ENCODE measurements around the gene LMF1.

LMF1 gene

DNA sequence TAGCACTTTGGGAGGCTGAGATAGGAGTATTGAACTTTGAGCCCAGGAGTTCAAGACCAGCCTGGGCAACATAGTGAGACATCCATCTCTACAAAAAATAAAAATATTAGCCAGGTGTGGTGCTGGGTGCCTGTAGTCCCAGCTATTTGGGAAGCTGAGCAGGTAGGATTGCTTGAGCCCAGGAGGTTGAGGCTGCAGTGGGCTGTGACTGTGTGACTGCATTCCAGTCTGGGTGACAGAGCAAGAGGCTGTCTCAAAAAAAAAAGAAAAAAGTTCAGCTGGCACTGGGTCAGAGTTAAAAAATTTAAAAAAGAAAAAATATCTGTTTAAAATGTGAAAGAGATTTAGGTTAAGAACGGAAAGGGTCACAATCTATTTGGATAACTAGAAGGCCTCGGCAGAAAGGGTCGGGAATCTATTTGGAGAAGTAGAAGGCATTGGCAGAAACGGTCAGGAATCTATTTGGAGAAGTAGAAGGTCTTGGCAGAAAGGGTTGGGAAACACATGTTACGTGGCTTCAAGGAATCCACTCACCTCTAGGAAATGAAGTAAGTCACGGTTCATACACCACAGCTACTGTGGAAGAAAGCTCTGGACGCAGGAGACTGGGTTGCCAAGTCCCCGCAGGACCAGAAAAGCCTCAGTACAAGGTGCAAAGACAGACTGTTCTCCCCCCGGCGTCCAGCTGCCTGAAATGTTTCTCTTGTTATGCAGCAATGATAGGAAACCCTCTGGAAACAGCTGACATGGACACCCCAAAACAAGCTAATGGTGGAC lies 25.3 kb downstream of the LMF1 start:
- DNase-seq, result no peak

- no peak for DNase-seq
Measured at GRCh38 chr16:943971-944370, 26.8 kb downstream of the LMF1 start.

DNA sequence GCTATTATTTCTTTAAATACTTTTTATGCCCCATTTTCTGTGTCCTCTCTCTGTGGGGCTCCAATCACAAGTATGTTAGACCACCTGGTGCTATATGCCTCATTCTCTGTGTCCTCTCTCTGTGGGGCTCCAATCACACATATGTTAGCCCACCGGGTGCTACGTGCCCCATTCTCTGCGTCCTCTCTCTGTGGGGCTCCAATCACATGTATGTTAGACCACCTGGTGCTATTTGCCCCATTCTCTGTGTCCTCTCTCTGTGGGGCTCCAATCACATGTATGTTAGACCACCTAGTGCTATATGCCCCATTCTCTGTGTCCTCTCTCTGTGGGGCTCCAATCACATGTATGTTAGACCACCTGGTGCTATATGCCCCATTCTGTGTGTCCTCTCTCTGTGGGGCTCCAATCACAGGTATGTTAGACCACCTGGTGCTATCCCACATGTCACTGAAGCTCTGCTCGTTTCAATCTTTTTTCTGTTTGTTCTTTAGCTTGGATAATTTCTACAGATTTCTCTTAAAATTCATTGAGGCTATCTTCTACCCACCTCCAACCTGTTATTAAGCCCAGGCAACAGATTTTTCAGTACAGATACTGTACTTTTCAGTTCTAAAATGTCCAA lies 28.2 kb downstream of the LMF1 start:
- no peak for DNase-seq

DNA sequence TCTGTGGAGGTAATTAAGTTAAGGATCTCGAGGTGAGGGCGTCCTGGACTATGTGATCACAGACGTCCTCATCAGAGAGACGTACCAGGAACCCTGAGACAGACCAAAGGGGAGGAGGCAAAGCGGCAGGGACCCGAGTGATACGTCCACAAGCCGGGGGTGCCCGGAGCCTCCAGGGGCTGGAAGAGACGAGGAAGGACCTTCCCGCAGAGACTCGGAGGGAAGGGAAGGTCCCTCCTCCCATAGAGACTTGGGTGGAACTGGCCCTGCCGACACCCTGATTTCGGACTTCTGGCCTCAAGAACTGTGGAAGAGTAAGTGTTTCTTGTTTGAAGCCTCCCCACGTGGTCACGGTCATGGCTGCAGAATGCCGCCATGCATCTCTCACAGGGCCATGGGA lies 30.8 kb downstream of the LMF1 start:
- no peak for DNase-seq

GRCh38 chr16:939311-939710 lies 31.5 kb downstream of the LMF1 start:
- DNase-seq, result no peak

DNA sequence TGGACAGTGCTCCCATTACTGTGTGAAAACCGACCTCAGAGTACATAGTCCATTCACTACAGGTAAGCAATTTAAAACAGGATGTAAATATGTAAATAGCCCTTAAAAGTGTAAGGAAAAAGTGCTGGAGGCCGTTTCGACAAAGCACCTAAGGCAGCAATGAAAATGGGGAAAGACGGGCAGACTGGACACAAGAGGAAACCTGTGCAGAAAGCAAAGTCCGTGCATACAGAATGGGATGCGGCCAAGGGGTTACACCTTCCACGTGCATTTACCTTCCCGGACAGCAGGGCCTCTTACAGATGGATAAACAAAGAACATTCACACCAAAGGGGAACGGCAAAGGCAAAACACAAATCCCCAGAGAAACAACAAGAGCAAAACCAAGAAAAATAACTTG lies 32.0 kb downstream of the LMF1 start:
- no peak for DNase-seq

DNA sequence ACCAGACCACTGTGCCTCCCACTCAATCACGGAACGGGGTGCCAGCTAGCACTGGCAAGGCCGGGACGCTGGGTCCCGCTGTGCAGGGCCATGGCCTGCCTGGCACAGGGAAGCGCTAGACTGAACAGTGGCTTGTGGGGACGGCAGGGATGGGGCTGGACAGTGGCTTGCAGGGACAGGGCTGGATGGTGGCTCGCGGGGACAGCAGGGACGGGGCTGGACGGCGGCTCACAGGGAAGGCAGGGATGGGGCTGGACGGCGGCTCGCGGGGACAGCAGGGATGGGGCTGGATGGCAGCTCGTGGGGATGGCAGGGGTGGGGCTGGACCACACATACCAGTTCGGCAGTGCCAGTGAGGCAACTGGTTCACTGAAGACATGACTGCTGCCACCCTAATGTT lies 32.6 kb downstream of the LMF1 start:
- DNase-seq, result no peak

- DNase-seq, result no peak
Measured at GRCh38 chr16:937723-938122, 33.1 kb downstream of the LMF1 start.

GRCh38 chr16:937311-937710 lies 33.5 kb downstream of the LMF1 start:
- no peak for DNase-seq

DNA sequence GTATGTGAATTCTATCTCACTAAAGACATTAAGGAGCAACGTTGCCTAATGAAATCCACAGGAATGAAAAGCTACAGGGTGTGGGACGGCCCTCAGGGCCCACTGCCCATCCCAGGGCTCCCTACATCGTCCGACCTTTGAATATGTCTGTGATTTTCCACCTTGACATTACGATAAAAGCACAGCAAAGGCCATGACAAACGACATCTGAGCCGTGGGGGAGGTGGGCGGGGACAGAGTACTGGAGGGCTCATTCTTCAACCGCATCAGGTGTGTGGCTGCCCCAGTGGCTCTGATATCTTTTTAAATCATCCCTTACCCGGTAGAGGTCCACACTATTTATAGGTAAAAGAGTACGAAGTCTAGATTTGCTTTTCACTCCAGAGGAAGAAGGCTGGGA lies 35.1 kb downstream of the LMF1 start:
- no peak for DNase-seq

DNA sequence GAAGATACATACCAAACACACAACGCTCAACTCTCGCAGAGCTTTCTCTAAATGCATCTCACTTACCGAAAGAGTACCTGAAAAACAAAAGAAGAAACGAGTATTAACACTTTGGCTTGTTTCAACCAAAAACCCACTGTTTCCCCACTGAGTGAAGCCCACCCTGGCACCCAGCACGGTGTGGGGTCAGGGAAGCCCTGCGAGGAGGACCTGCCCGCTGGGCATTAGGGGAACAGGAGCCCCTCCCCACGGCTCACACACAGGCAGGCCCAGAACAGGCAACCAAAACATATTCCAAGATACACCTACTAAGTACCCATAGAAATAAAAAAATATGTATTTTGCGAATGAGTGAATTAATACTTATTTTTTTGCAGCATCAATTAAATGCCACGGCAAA lies 36.6 kb downstream of the LMF1 start:
- no peak for DNase-seq

GRCh38 chr16:933581-933980 lies 37.2 kb downstream of the LMF1 start:
- DNase-seq, result no peak

- no peak for DNase-seq
Measured at GRCh38 chr16:932831-933330, 37.9 kb downstream of the LMF1 start.

DNA sequence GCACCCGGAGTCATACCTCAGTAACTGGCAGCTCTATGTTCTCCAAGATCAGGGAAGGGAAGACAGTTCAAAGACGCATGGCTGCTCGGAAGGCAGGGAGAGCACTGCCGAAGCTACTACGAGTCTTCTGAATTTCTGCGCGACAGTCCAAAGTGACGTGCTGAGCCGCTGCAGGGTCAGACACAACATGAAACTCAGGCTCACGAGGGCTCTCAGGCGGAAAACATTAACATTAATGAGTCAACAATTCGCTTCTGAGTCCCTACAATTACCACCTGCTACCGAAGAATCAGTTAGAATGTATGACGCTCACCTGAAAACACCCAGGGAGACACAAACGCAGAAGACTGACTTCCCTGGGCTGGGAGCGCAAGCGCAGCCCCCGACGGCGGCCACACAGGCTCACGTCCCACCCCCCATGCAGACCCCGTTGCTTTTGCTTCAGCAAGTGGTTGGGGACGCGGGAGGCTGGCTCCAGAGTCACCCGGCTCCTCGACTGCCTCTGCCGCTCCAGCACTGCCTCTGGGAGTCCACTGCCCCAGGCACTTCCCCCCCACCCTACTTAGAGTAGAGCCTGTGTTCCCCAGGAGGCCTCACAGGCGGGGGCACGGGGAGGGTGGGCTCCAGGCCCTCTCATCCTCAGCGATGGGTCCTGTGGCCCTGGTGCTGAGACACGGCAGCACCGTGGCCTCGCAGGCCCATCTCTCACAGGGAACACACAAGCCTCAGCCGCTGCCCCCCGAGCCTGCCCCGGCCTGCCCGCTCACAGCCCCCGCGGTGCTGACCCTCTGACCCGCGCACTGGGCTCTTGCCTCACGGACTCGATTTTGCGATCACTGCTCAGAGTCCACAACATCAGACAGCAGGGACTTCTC lies 38.9 kb downstream of the LMF1 start:
- no peak for DNase-seq

DNA sequence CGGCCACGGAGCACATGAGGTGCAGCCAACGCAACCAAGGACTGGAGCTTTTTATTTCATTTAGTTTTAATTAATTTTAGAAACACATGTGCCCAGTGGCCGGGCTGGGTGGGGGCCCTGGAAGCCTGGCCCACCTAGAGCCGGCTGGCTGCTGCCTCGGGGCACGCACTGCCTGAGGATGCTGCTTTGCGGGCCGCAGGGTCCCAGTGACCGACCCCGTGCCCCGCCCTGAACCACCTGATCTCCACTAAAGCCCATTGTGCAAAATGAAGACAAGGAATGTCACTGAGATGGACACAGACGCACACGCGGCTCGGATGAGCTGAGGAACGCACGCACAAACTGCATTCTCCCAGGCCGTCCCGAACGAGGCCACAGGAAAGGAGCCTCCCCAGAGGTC lies 39.6 kb downstream of the LMF1 start:
- DNase-seq, result no peak

DNA sequence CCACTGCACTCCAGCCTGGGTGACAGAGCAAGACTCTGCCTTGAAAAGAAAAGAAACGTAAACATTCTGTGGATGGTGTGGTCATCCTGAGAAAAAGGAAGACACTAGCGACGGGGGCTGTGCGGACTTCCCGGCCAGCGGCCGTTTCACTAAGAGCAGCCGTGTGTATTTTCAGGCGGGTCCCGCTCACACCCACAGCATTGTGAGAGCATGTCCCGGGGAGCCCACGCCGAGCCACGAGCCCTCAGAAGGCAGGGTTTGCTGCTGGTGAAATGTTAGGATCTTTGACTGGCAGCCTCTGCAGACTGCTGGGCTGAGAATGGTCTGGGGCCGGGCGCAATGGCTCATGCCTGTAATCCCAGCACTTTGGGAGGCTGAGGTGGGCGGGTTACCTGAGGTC lies 40.3 kb downstream of the LMF1 start:
- no peak for DNase-seq

DNA sequence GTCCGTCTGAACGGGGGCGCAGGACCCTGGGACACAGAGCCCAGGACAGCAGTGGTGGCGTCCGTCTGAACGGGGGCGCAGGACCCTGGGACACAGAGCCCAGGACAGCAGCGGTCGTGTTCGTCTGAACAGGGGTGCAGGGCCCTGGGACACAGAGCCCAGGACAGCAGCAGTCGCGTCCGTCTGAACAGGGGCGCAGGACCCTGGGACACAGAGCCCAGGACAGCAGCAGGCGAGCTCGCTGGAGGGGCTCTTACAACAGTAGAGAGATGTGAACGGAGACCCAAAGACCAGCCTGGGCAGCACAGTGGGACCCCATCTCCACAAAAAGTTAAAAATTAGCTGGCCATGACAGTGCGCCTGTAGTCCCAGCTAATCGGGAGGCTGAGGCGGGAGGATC lies 40.7 kb downstream of the LMF1 start:
- DNase-seq, result no peak

DNA sequence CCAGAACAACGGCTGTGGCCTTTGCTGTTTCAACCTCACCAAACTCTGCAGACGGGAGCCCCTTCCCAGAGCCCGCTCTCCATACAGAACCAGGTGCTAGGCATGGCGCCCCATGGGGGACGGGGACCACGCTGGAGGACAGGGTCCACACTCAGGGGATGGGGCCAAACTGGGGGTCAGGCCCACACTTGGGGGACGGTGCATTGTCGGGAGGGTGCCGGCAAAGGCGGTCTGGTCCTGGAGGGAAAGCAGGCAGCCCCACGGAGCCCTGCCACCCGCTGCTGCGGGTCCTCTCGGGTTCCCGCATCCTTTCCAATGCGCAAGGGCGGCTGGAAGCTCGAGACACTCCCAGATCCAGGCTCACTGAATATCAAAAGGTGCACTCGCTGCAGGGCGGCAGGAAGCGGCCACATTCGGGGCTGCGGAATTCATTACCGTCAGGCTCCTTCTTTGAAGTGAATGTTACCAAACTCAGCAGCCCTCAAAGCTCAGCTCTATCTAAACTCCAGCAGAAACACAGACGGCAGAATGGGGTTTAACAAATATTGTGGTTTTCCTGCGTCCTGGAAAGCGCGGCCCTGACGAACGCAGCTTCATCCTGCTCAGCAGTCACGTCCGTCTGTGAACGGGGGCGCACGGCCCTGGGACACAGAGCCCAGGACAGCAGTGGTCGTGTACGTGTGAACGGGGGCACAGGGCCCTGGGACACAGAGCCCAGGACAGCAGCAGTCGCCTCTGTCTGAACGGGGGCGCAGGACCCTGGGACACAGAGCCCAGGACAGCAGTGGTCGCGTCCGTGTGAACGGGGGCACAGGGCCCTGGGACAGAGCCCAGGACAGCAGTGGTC lies 41.3 kb downstream of the LMF1 start:
- no peak for DNase-seq

DNA sequence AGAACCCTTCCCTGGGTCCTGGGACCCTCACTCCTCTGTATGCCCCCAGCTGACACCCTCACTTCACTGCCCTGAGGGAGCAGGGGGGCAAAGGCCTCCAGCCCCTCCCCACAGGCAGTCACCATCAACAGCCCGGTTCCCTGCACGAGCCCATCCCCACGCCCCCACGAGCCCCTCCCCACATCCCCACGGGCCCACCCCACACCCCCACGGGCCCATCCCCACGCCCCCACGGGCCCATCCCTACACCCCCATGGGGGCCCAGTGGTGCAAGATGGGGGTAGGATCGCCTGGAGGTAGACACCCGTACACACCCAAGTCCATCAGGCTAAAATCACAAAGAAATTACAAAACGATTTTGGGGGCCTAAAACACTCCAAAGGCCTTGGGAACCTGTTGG lies 42.3 kb downstream of the LMF1 start:
- DNase-seq, result no peak

DNA sequence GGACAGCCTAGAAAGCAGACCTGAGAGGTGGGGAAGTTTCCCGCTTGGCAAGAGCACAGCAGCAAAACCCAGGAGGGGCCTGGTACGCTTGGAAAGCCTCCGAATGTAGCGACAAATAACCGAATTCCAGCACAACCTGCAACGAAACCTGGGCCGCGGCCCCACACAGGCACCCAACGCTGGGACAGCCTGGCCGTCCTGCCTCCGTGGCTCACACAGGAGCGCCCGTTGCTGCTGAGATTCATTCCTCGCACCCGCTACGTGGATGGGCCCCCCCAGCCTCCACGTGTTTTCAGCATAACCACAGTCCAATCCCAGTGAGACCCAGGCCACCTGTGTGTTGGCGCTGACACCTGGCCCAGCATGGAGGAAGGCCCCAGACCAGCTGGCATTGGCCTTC lies 42.9 kb downstream of the LMF1 start:
- no peak for DNase-seq

- no peak for DNase-seq
Measured at GRCh38 chr16:927406-927805, 43.4 kb downstream of the LMF1 start.

- DNase-seq, result no peak
Measured at GRCh38 chr16:926715-927114, 44.1 kb downstream of the LMF1 start.

DNA sequence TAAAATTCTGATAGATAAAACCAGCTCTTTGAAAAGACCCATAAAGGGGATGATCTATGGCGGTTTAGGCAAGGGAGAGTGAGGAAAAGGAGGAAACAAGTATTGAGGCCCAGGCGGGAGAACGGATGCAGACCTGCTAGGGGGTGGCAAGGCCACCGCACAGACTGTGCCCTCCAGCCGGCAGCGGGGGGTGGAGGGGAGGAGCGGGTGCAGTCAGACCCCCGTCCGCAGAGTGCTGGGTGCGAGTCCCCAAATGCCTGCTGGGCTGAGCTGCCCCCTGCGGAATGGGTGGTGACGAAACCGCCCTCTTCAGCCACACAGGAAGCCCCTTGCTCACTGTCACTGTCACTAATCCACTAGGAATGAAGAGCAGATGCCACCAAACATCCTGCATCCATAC lies 46.0 kb downstream of the LMF1 start:
- no peak for DNase-seq
